K562 (cell line): Measurements from ENCODE around the gene DISC1. TPM values are rescaled to one million over a fixed set of nuclear protein-coding genes. Genes with fewer than 3 reads are reported as not detected.

Experiments
- BMI1 ChIP-seq: fragments of 150-350 bp; IDR thresholded peaks from 2 replicates; pipeline ENCODE4 v1.6.1; 2014; ENCODE audit warnings: low read length
- CC2D1A ChIP-seq: fragments of 450-650 bp; IDR thresholded peaks from 2 replicates; pipeline ENCODE4 v1.6.1; 2017; ENCODE audit warnings: mild to moderate bottlenecking
- CHD1 ChIP-seq: fragments of 200-600 bp; sonication (generic); IDR thresholded peaks from one replicate; pipeline ENCODE4 v1.6.1; 2012; ENCODE audit warnings: mild to moderate bottlenecking, moderate library complexity, low read length, inconsistent platforms
- GABPB1 ChIP-seq: sonication (generic); formaldehyde crosslinking; IDR thresholded peaks from 2 replicates; pipeline ENCODE4 v1.8.0; 2022; ENCODE audit warnings: mild to moderate bottlenecking, missing genetic modification reagents
- JUND ChIP-seq, 2 experiments: IDR thresholded peaks; 2 replicates in 1 of 2; 3 replicates in 1 of 2; pipeline ENCODE4 v1.6.1; 2011; ENCODE audit warnings: borderline replicate concordance in 2 of 2, low read depth in 2 of 2, low read length in 2 of 2, improper control_type of control experiment in 1 of 2, missing biosample characterization in 1 of 2, missing genetic modification characterization in 1 of 2, missing genetic modification reagents in 1 of 2
- RBM15 ChIP-seq: fragments of 200-400 bp; formaldehyde crosslinking; IDR thresholded peaks from 2 replicates; pipeline ENCODE4 v1.6.1; 2018; ENCODE audit warnings: mild to moderate bottlenecking, low read length, moderate library complexity; ENCODE audit not compliant: insufficient read depth
- RCOR1 ChIP-seq, 2 experiments: IDR thresholded peaks; 2 replicates each; pipeline ENCODE4 v1.6.1; 2012; ENCODE audit warnings: low read depth in 2 of 2, low read length in 2 of 2, borderline replicate concordance in 1 of 2, improper control_type of control experiment in 1 of 2
- RFX1 ChIP-seq: fragments of 450-650 bp; IDR thresholded peaks from 2 replicates; pipeline ENCODE4 v1.6.1; 2016; ENCODE audit warnings: mild to moderate bottlenecking, moderate library complexity
- RNF2 ChIP-seq: sonication (generic); IDR thresholded peaks from 2 replicates; pipeline ENCODE4 v1.6.1; 2016
- SOX6 ChIP-seq: fragments of 450-650 bp; IDR thresholded peaks from 2 replicates; pipeline ENCODE4 v1.6.1; 2014; ENCODE audit warnings: mild to moderate bottlenecking
- TAF15 ChIP-seq: fragments of 200-400 bp; formaldehyde crosslinking; IDR thresholded peaks from 2 replicates; pipeline ENCODE4 v1.6.1; 2017; ENCODE audit warnings: mild to moderate bottlenecking, low read depth, low read length, moderate library complexity
- ZNF3 ChIP-seq: fragments of 250-450 bp; sonication (Bioruptor Pico); IDR thresholded peaks from 2 replicates; pipeline ENCODE4 v1.5.0; 2021; ENCODE audit warnings: mild to moderate bottlenecking, moderate library complexity
- polyA plus RNA-seq, 8 experiments: library from polyadenylated mRNA; depleted of rRNA in 4 of 8; stranded (reverse) in 5 of 8; unstranded in 3 of 8; fragments of >200 nt; fragmentation: Nextera tagmentation in 2 of 8; fragmentation: Illumina TruSeq in 1 of 8; extraction: Ambion mirVana in 2 of 8; extraction: Trizol in 1 of 8; gene quantifications; 2 replicates each; pipeline versions ENCODE4 v1.2.1 to v1.2.3, GENCODE V29; 2011 to 2014; ENCODE audit warnings: inconsistent platforms in 1 of 8, missing spikeins in 1 of 8
- total RNA-seq, 7 experiments: library from RNA; depleted of rRNA in 6 of 7; stranded (reverse); fragments of >200 nt in 6 of 7; fragmentation: Illumina TruSeq in 2 of 7; extraction: Trizol in 2 of 7; gene quantifications; 2 replicates each; pipeline versions ENCODE4 v1.2.1 to v1.2.3, GENCODE V29; 2011 to 2021; ENCODE audit warnings: low replicate concordance in 1 of 7
- TF ChIP-seq, protein P1 (sequence below): fragments of 250-450 bp; sonication (Bioruptor Pico); IDR thresholded peaks from 2 replicates; pipeline ENCODE4 v1.8.0; 2021; ENCODE audit warnings: moderate library complexity, mild to moderate bottlenecking, inconsistent platforms
- TF ChIP-seq, protein P2 (sequence below), 2 experiments: fragments of 450-650 bp in 1 of 2; sonication (generic) in 1 of 2; formaldehyde crosslinking in 1 of 2; IDR thresholded peaks in 1 of 2; conservative IDR thresholded peaks in 1 of 2; 2 replicates each; pipeline versions ENCODE4 v1.6.1 to v1.8.1; 2016 to 2023; ENCODE audit warnings: mild to moderate bottlenecking in 2 of 2, moderate library complexity in 2 of 2, inconsistent platforms in 1 of 2, missing genetic modification reagents in 1 of 2
- TF ChIP-seq, protein P3 (sequence below): fragments of 450-650 bp; IDR thresholded peaks from 2 replicates; pipeline ENCODE4 v1.6.1; 2016; ENCODE audit warnings: mild to moderate bottlenecking
- TF ChIP-seq, protein P4 (sequence below): fragments of 200-800 bp; sonication (Bioruptor generic); IDR thresholded peaks from 2 replicates; pipeline ENCODE4 v1.6.1; 2017; ENCODE audit warnings: missing genetic modification characterization, missing compliant biosample characterization
- TF ChIP-seq, protein P5 (sequence below): fragments of 250-450 bp; sonication (Bioruptor Pico); IDR thresholded peaks from 2 replicates; pipeline ENCODE4 v1.9.0; 2021; ENCODE audit warnings: mild to moderate bottlenecking, inconsistent platforms

Gene DISC1
- total and polyA plus RNA-seq, 9 of the 15 experiments (the other 6 are each of a cell fraction or from before 2014, with no cell fraction given) = 0.01 to 0.11 (median 0.08) TPM; not detected in 1

DNA sequence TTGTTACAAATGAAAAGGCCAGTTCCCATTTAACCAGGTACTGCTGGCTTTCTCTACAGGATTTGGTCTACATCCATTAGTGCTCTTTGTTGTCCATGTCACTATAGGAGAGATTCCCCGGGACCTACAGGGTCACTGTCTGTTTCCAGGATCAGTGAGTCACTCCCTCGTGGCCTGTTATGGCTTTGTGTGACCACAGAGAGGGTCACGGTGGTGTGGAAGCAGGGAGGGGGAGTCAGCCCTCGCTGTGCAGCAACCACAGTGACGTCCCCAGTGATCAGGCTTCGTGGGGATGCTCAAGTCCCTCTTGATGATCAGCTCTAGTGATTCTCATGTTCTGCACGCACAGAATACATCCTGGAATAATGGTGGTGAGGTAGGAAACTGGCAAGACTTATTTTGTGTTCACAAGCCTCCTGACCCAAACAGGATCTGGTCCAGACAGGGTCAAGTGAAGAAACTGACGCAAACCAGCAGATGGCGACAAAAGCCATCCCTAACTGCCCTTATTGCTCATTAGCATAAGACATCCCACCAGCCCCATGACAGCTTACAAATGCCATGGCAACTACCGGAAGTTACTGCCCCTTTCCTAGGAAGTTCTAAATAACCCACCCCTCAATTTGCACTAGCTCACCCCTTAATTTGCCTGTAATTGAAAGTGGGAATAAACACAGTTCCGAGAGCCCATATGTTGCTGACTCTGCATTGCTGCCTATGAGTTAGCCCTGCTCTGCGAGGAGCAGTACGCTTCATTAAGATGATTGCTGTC lies 98.5 kb downstream of the DISC1 start (continued):
- TF ChIP-seq JUND (IDR thresholded peaks at IDR 0.05; ENCODE audit: borderline replicate concordance, low read depth, low read length) (0 out of 2 replicates have a peak, but pooled peaks have one; percentile 31), JUND (tag; IDR thresholded peaks at IDR 0.05; ENCODE audit: borderline replicate concordance, low read depth, low read length) (0 out of 3 replicates have a peak, but pooled peaks have one; percentile 21), ZNF3 (CRISPR knock-in tag) (no peak), GABPB1 (peak; percentile 62; the same call in 1 of the 2 replicates), RFX1 (peak; percentile 93), CHD1 (no peak), RCOR1 (IDR thresholded peaks at IDR 0.05; ENCODE audit: borderline replicate concordance in 1 of 2, low read depth in 2 of 2, low read length in 2 of 2) (no peak), TAF15 (no peak), CC2D1A (0 out of 2 replicates have a peak, but pooled peaks have one; percentile 36), RBM15 (no peak), BMI1 (peak; percentile 68; the same call in 1 of the 2 replicates), SOX6 (0 out of 2 replicates have a peak, but pooled peaks have one; percentile 16), RNF2 (no peak)
- TF ChIP-seq, protein P1, sequence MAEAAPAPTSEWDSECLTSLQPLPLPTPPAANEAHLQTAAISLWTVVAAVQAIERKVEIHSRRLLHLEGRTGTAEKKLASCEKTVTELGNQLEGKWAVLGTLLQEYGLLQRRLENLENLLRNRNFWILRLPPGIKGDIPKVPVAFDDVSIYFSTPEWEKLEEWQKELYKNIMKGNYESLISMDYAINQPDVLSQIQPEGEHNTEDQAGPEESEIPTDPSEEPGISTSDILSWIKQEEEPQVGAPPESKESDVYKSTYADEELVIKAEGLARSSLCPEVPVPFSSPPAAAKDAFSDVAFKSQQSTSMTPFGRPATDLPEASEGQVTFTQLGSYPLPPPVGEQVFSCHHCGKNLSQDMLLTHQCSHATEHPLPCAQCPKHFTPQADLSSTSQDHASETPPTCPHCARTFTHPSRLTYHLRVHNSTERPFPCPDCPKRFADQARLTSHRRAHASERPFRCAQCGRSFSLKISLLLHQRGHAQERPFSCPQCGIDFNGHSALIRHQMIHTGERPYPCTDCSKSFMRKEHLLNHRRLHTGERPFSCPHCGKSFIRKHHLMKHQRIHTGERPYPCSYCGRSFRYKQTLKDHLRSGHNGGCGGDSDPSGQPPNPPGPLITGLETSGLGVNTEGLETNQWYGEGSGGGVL (CRISPR knock-in tag) = no peak
- TF ChIP-seq, protein P2, sequence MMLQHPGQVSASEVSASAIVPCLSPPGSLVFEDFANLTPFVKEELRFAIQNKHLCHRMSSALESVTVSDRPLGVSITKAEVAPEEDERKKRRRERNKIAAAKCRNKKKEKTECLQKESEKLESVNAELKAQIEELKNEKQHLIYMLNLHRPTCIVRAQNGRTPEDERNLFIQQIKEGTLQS (IDR thresholded peaks at IDR 0.05) = no peak
- TF ChIP-seq, protein P2 (CRISPR knock-in tag; conservative IDR thresholded peaks at IDR 0.05) = no peak
- TF ChIP-seq, protein P3, sequence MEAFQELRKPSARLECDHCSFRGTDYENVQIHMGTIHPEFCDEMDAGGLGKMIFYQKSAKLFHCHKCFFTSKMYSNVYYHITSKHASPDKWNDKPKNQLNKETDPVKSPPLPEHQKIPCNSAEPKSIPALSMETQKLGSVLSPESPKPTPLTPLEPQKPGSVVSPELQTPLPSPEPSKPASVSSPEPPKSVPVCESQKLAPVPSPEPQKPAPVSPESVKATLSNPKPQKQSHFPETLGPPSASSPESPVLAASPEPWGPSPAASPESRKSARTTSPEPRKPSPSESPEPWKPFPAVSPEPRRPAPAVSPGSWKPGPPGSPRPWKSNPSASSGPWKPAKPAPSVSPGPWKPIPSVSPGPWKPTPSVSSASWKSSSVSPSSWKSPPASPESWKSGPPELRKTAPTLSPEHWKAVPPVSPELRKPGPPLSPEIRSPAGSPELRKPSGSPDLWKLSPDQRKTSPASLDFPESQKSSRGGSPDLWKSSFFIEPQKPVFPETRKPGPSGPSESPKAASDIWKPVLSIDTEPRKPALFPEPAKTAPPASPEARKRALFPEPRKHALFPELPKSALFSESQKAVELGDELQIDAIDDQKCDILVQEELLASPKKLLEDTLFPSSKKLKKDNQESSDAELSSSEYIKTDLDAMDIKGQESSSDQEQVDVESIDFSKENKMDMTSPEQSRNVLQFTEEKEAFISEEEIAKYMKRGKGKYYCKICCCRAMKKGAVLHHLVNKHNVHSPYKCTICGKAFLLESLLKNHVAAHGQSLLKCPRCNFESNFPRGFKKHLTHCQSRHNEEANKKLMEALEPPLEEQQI = no peak
- TF ChIP-seq, protein P4, sequence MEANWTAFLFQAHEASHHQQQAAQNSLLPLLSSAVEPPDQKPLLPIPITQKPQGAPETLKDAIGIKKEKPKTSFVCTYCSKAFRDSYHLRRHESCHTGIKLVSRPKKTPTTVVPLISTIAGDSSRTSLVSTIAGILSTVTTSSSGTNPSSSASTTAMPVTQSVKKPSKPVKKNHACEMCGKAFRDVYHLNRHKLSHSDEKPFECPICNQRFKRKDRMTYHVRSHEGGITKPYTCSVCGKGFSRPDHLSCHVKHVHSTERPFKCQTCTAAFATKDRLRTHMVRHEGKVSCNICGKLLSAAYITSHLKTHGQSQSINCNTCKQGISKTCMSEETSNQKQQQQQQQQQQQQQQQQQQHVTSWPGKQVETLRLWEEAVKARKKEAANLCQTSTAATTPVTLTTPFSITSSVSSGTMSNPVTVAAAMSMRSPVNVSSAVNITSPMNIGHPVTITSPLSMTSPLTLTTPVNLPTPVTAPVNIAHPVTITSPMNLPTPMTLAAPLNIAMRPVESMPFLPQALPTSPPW (CRISPR knock-in tag) = peak; percentile 79; the same call in 1 of the 2 replicates
- TF ChIP-seq, protein P5, sequence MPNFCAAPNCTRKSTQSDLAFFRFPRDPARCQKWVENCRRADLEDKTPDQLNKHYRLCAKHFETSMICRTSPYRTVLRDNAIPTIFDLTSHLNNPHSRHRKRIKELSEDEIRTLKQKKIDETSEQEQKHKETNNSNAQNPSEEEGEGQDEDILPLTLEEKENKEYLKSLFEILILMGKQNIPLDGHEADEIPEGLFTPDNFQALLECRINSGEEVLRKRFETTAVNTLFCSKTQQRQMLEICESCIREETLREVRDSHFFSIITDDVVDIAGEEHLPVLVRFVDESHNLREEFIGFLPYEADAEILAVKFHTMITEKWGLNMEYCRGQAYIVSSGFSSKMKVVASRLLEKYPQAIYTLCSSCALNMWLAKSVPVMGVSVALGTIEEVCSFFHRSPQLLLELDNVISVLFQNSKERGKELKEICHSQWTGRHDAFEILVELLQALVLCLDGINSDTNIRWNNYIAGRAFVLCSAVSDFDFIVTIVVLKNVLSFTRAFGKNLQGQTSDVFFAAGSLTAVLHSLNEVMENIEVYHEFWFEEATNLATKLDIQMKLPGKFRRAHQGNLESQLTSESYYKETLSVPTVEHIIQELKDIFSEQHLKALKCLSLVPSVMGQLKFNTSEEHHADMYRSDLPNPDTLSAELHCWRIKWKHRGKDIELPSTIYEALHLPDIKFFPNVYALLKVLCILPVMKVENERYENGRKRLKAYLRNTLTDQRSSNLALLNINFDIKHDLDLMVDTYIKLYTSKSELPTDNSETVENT (CRISPR knock-in tag) = no peak
